HepG2 (cell line): ENCODE data around the gene DCAF8. TPM values are rescaled to one million over a fixed set of nuclear protein-coding genes. Genes with fewer than 3 reads are reported as not detected.

Experiments
- CEBPG ChIP-seq: IDR thresholded peaks from 2 replicates; pipeline ENCODE4 v1.6.1; 2016
- ELF4 ChIP-seq: sonication (generic); formaldehyde crosslinking; IDR thresholded peaks from 2 replicates; pipeline ENCODE4 v1.5.0; 2020; ENCODE audit warnings: missing genetic modification reagents, mild to moderate bottlenecking, moderate library complexity, borderline replicate concordance
- FOXO4 ChIP-seq: sonication (generic); formaldehyde crosslinking; conservative IDR thresholded peaks from 2 replicates; pipeline ENCODE4 v1.8.1; 2023; ENCODE audit warnings: missing genetic modification reagents
- HINFP ChIP-seq: sonication (generic); formaldehyde crosslinking; IDR thresholded peaks from 2 replicates; pipeline ENCODE4 v1.4.0; 2020; ENCODE audit warnings: low read depth, mild to moderate bottlenecking, missing genetic modification reagents
- IRF9 ChIP-seq: sonication (generic); formaldehyde crosslinking; IDR thresholded peaks from 2 replicates; pipeline ENCODE4 v1.8.0; 2022; ENCODE audit warnings: missing genetic modification reagents, mild to moderate bottlenecking, borderline replicate concordance
- MXI1 ChIP-seq: IDR thresholded peaks from 3 replicates; pipeline ENCODE4 v1.6.1; 2012; ENCODE audit warnings: low read depth, low read length, inconsistent platforms, borderline replicate concordance
- POLR2AphosphoS5 ChIP-seq: IDR thresholded peaks from 2 replicates; pipeline ENCODE4 v1.6.1; 2012; ENCODE audit warnings: low read depth, low read length
- PTBP1 ChIP-seq: fragments of 200-400 bp; formaldehyde crosslinking; IDR thresholded peaks from 2 replicates; pipeline ENCODE4 v1.6.1; 2018; ENCODE audit warnings: low read length, low read depth; ENCODE audit not compliant: poor library complexity, severe bottlenecking
- SALL1 ChIP-seq: sonication (generic); formaldehyde crosslinking; IDR thresholded peaks from 2 replicates; pipeline ENCODE4 v1.8.0; 2022; ENCODE audit warnings: mild to moderate bottlenecking, missing genetic modification reagents
- SPEN ChIP-seq: sonication (generic); formaldehyde crosslinking; IDR thresholded peaks from 2 replicates; pipeline ENCODE4 v1.5.1; 2020; ENCODE audit warnings: low read depth, mild to moderate bottlenecking, missing genetic modification reagents
- ZBTB34 ChIP-seq: sonication (generic); formaldehyde crosslinking; IDR thresholded peaks from 2 replicates; pipeline ENCODE4 v1.8.0; 2022; ENCODE audit warnings: mild to moderate bottlenecking, missing genetic modification reagents
- ZBTB49 ChIP-seq: sonication (generic); formaldehyde crosslinking; IDR thresholded peaks from 2 replicates; pipeline ENCODE4 v1.4.0; 2020; ENCODE audit warnings: missing genetic modification reagents, borderline replicate concordance
- ZFP36 ChIP-seq: fragments of 150-350 bp; IDR thresholded peaks from 2 replicates; pipeline ENCODE4 v1.6.1; 2018; ENCODE audit warnings: borderline replicate concordance, low read length, low read depth; ENCODE audit not compliant: partially characterized antibody
- ZMAT5 ChIP-seq: sonication (generic); formaldehyde crosslinking; IDR thresholded peaks from 2 replicates; pipeline ENCODE4 v1.5.0; 2020; ENCODE audit warnings: mild to moderate bottlenecking, low read depth, missing genetic modification reagents, borderline replicate concordance
- ZNF569 ChIP-seq: sonication (generic); formaldehyde crosslinking; IDR thresholded peaks from 2 replicates; pipeline ENCODE4 v1.5.0; 2020; ENCODE audit warnings: mild to moderate bottlenecking, missing genetic modification reagents, moderate library complexity, borderline replicate concordance
- ZNF678 ChIP-seq: sonication (generic); formaldehyde crosslinking; IDR thresholded peaks from 2 replicates; pipeline ENCODE4 v1.4.0; 2020; ENCODE audit warnings: mild to moderate bottlenecking, missing genetic modification reagents
- ZNF768 ChIP-seq: sonication (generic); formaldehyde crosslinking; IDR thresholded peaks from 2 replicates; pipeline ENCODE4 v1.4.0; 2020; ENCODE audit warnings: missing genetic modification reagents
- ZNF878 ChIP-seq: sonication (generic); formaldehyde crosslinking; IDR thresholded peaks from 2 replicates; pipeline ENCODE4 v1.8.1; 2023; ENCODE audit warnings: mild to moderate bottlenecking, missing genetic modification reagents, moderate library complexity
- ZSCAN9 ChIP-seq: IDR thresholded peaks from 2 replicates; pipeline ENCODE4 v1.6.1; 2016; ENCODE audit warnings: borderline replicate concordance
- polyA plus RNA-seq, 8 experiments: library from polyadenylated mRNA; depleted of rRNA in 3 of 8; stranded (reverse) in 7 of 8; unstranded in 1 of 8; fragments of >200 nt; fragmentation: Illumina TruSeq in 4 of 8; extraction: Trizol in 4 of 8; gene quantifications; 2 replicates each; pipeline versions ENCODE4 v1.2.1 to v1.2.3, GENCODE V29; 2011 to 2016; ENCODE audit warnings: low read depth in 4 of 8, missing spikeins in 1 of 8, mixed read lengths in 1 of 8; ENCODE audit not compliant: insufficient read depth in 1 of 8
- total RNA-seq, 5 experiments: library from RNA; depleted of rRNA; stranded (reverse); fragments of >200 nt; fragmentation: Illumina TruSeq; extraction: Trizol; gene quantifications; 2 replicates each; pipeline ENCODE4 v1.2.3, GENCODE V29; 2016; ENCODE audit warnings: low read depth in 1 of 5

The DCAF8 gene
- total and polyA plus RNA-seq, 2 of the 13 experiments (the other 11 are each of a cell fraction or from before 2014, with no cell fraction given) = 73.4 to 79.8 TPM

- TF ChIP-seq ZNF569 (CRISPR knock-in tag) = no peak
- no peak for TF ChIP-seq ELF4 (CRISPR knock-in tag)
- TF ChIP-seq POLR2AphosphoS5 = no peak
- no peak for TF ChIP-seq SALL1
- TF ChIP-seq ZMAT5 (CRISPR knock-in tag) = no peak
- peak; percentile 46; the same call in 1 of the 2 replicates for TF ChIP-seq ZNF768 (CRISPR knock-in tag)
- TF ChIP-seq PTBP1 = no peak
- TF ChIP-seq ZSCAN9 (CRISPR knock-in tag) = no peak
- TF ChIP-seq ZFP36 = no peak
- 0 out of 3 replicates have a peak, but pooled peaks have one; percentile 11 for TF ChIP-seq MXI1
- no peak for TF ChIP-seq CEBPG (CRISPR knock-in tag)
- TF ChIP-seq IRF9 (CRISPR knock-in tag) = peak; percentile 51; the same call in 1 of the 2 replicates
- no peak for TF ChIP-seq ZBTB34 (CRISPR knock-in tag)
- no peak for TF ChIP-seq HINFP
- TF ChIP-seq ZBTB49 (CRISPR knock-in tag) = no peak
- TF ChIP-seq ZNF878 (CRISPR knock-in tag) = no peak
- no peak for TF ChIP-seq FOXO4 (CRISPR knock-in tag)
- TF ChIP-seq ZNF678 (CRISPR knock-in tag) = peak; percentile 44; the same call in 1 of the 2 replicates
- TF ChIP-seq SPEN (CRISPR knock-in tag) = no peak
Observed at GRCh38 chr1:160205242-160206035, 56.9 kb downstream of the DCAF8 start, which contains the start of gene PEA15 (continued).
